Glutamatergic neuron (in vitro differentiated cells): ENCODE measurements around the gene KLC4. TPM values are rescaled to one million over a fixed set of nuclear protein-coding genes. Genes with fewer than 3 reads are reported as not detected.

Experiments
- DNase-seq: peaks from one replicate; pipeline ENCODE4 v3.0.0; 2022
- H3K27ac Mint-ChIP-seq: one replicate; pipeline ENCODE4 v1.8.0; 2020; ENCODE audit warnings: mild to moderate bottlenecking, mixed read lengths, inconsistent platforms; ENCODE audit not compliant: unreplicated experiment
- H3K27me3 Mint-ChIP-seq: one replicate; pipeline ENCODE4 v1.8.0; 2020; ENCODE audit warnings: mild to moderate bottlenecking, moderate library complexity, mixed read lengths, inconsistent platforms; ENCODE audit not compliant: unreplicated experiment
- H3K36me3 Mint-ChIP-seq: one replicate; pipeline ENCODE4 v1.8.0; 2020; ENCODE audit warnings: mild to moderate bottlenecking, mixed read lengths, inconsistent platforms; ENCODE audit not compliant: unreplicated experiment
- H3K4me1 Mint-ChIP-seq: one replicate; pipeline ENCODE4 v1.8.0; 2020; ENCODE audit warnings: mild to moderate bottlenecking, low read depth, mixed read lengths, inconsistent platforms; ENCODE audit not compliant: unreplicated experiment
- H3K4me3 Mint-ChIP-seq: one replicate; pipeline ENCODE4 v1.8.0; 2020; ENCODE audit warnings: mild to moderate bottlenecking, mixed read lengths, inconsistent platforms; ENCODE audit not compliant: unreplicated experiment
- H3K9me3 Mint-ChIP-seq: one replicate; pipeline ENCODE4 v1.8.0; 2020; ENCODE audit warnings: mild to moderate bottlenecking, moderate library complexity, mixed read lengths, inconsistent platforms; ENCODE audit not compliant: unreplicated experiment
- long read RNA-seq: library from polyadenylated mRNA; unstranded; transcript quantifications from one replicate; pipeline ENCODE4 v2.0.0, GENCODE V29; 2020; ENCODE audit not compliant: unreplicated experiment
- total RNA-seq: library from RNA; stranded (reverse); fragmentation: NEBNext Ultra II Directional; extraction: Animal tissue kit (Norgen Biotek cat#: 25700); gene quantifications from one replicate; pipeline ENCODE4 v1.2.1, GENCODE V29; 2021; ENCODE audit not compliant: unreplicated experiment
- TF ChIP-seq, protein P1 (sequence below): fragments of 200-600 bp; sonication (generic); IDR thresholded peaks from one replicate; pipeline ENCODE4 v1.5.0; 2021; ENCODE audit not compliant: partially characterized antibody, unreplicated experiment

Gene KLC4
- total RNA-seq = 62.3 TPM
- long read RNA-seq, partial matches to known transcripts = 3 of 7 reads
- long read RNA-seq, other reads (novel, unspliced or antisense) = 1 of 7 reads

DNA sequence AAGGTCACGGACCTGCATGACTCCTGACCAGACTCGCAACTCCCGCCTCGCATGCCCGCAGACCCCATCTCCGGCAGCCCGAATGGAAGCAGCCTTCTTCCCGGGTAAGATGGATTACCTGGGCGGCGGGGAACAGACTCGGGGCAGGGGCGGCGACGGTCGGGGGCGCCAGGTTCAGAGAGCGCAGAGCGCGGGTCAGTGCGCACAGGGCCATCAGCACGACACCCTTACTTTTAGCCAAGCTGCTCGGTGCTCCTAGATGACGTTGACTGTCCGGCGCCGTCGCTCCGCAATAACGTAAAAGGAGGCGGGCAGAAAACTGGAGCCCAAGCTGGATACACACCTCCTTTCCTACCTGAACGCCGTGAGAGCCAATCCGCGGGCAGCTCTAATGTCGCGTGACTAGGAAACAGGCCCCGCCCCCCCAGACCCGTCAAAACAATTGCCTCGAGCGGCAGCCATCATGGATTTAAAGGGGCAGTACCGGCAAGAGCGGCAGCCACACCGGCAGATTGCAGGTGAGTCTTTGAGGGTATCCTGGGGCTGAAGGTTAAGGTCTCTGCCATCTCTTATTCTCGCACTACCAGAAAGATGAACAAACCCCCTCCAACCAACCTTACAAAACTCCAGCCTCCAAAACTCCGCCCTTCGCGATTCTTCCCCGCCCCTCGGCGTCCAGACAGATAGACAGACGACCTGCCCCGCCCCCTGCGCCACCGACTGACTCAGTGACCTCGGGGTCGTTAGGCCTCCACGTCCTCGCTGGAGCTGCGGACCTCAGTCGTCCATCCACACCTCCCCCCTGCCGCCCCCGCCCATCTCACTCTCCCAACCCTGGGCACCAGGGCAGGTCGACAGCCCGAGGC lies at the start of gene KLC4, which contains the start of gene MRPL2:
KLC4 (plus strand) TSS at position 464 of the 866 bp plus-strand sequence. CDS start 1,705 bp downstream, outside the sequence.
MRPL2 (minus strand) TSS at position 267 of the 866 bp plus-strand sequence; CDS start at position 214, 53 bp downstream.
- TF ChIP-seq, protein P1, sequence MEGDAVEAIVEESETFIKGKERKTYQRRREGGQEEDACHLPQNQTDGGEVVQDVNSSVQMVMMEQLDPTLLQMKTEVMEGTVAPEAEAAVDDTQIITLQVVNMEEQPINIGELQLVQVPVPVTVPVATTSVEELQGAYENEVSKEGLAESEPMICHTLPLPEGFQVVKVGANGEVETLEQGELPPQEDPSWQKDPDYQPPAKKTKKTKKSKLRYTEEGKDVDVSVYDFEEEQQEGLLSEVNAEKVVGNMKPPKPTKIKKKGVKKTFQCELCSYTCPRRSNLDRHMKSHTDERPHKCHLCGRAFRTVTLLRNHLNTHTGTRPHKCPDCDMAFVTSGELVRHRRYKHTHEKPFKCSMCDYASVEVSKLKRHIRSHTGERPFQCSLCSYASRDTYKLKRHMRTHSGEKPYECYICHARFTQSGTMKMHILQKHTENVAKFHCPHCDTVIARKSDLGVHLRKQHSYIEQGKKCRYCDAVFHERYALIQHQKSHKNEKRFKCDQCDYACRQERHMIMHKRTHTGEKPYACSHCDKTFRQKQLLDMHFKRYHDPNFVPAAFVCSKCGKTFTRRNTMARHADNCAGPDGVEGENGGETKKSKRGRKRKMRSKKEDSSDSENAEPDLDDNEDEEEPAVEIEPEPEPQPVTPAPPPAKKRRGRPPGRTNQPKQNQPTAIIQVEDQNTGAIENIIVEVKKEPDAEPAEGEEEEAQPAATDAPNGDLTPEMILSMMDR = no peak
- peaks cover 9% of the 10 kb centered on the region for H3K4me1 Mint-ChIP-seq
- H3K27ac Mint-ChIP-seq = peak within 1 kb of the TSS; percentile 95
- DNase-seq = peak; percentile 96
- no peaks in the 10 kb centered on the region for H3K27me3 Mint-ChIP-seq
- H3K4me3 Mint-ChIP-seq = peak within 1 kb of the TSS; percentile 94
- H3K36me3 Mint-ChIP-seq = no peaks in the 10 kb centered on the region
- H3K9me3 Mint-ChIP-seq = peaks cover 12% of the 10 kb centered on the region

DNA sequence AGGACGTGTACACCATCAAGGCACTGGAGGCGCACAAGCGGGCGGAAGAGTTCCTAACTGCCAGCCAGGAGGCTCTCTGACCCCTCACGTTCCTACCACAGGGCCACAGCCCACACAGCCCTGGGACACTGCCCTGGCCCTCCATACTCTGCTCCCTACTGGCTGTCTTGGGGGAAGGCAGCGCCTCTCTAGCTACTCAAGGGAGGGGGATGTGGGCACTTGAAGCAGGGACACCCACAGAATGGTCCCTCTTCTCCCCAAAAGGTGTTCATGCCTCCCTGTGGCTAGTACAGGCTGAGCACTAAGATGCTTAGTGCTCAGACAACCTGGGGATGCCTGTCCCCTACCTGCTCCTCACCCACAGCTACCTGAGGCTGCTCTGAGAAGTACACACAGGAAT lies 48.2 kb upstream of the KLC4 start:
- H3K4me1 Mint-ChIP-seq = peaks cover 18% of the 10 kb centered on the region
- no peak for DNase-seq
- H3K27me3 Mint-ChIP-seq = peaks cover 13% of the 10 kb centered on the region
- no peak overlapping the region for H3K27ac Mint-ChIP-seq
- TF ChIP-seq, protein P1 = no peak
- no peaks in the 10 kb centered on the region for H3K36me3 Mint-ChIP-seq
- H3K4me3 Mint-ChIP-seq = no peak overlapping the region
- peaks cover 9% of the 10 kb centered on the region for H3K9me3 Mint-ChIP-seq

DNA sequence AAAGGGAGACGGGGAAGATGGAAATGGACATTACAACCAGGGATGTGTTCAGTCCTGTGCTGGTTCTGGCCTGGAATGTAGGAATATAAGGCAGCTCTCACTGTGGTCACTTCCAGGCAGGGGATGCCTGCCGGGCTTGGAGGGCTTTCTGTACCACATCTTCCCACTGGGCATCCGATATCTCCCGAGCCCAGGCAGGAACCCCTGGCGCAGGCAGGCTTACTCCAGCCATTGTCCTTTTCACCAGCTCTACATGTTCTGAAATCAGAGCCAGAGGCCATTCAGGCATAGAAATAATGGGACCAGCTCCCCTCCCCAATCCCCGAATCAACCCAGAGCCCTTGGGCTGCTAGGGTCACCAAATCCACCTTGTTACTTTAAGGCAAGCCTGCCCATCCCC lies 47.1 kb upstream of the KLC4 start:
- peaks cover 9% of the 10 kb centered on the region for H3K9me3 Mint-ChIP-seq
- H3K27ac Mint-ChIP-seq = no peak overlapping the region
- peaks cover 21% of the 10 kb centered on the region for H3K4me1 Mint-ChIP-seq
- H3K4me3 Mint-ChIP-seq = peak overlapping the region; percentile 69
- H3K27me3 Mint-ChIP-seq = peaks cover 13% of the 10 kb centered on the region
- no peak for DNase-seq
- TF ChIP-seq, protein P1 = no peak
- H3K36me3 Mint-ChIP-seq = no peaks in the 10 kb centered on the region

DNA sequence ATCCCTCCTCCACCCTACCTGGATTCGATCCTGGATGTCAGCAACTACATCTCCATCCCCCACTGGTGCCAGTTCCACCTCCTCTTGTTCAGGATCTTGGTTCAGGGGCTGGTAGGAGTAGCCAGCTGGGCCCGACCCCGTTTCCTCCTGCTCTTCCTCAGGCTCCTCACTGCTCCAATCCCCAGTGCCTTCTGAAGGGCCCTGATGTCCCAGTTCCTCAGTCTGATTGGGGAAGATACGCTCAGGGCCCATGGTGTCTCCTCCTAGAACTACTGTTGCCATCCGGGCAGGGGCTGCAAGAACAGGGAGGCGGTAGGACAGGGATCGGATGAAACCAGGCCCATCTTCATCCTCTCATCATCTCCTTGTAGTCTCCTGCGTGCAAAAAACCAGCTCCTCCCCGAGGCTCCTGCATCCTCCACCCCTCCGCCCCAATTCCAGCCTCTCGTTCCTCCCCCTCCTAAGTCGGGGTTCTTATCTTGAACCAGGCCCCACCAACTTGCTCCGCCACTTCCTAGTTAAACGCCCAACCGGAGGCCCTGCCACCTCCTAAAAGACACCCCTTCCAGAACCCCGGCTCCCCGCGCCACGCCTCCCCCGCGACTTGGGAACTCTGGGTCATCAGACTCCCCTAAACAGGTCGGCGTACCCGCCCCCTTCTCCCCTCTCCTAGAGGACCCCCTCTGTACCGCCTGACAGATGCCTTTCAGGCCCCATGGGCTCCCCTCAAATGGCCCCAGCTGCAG lies 46.2 kb upstream of the KLC4 start:
- TF ChIP-seq, protein P1 = no peak
- DNase-seq = no peak
- Mint-ChIP-seq H3K4me3 (peak overlapping the region; percentile 98), H3K4me1 (peaks cover 24% of the 10 kb centered on the region), H3K27me3 (peaks cover 13% of the 10 kb centered on the region), H3K36me3 (no peaks in the 10 kb centered on the region), H3K27ac (peak overlapping the region; percentile 76), H3K9me3 (peaks cover 10% of the 10 kb centered on the region)
